Endothelial cell of umbilical vein (primary cell): ENCODE data around the gene CYP46A1. TPM values are rescaled to one million over a fixed set of nuclear protein-coding genes. Genes with fewer than 3 reads are reported as not detected.

Experiments used
- BruUV-seq: library from RNA; stranded (reverse); fragments of 400-500 nt; replicated peaks from 2 replicates; lab custom pipeline; 2021; lab: Mats Ljungman, UMichigan
- CTCF ChIA-PET: fragments of 300-600, 350-600 bp; sonication (Branson Sonifier 250); formaldehyde crosslinking; loops from one replicate; lab custom pipeline; 2021; ENCODE audit warnings: antibody characterized with exemption, inconsistent platforms; lab: Charles Lee
- POLR2A ChIA-PET: fragments of 300-600, 350-600 bp; sonication (Branson Sonifier 250); formaldehyde crosslinking; loops from one replicate; lab custom pipeline; 2021; ENCODE audit warnings: antibody characterized with exemption, inconsistent platforms; lab: Charles Lee
- DNase-seq: peaks from one replicate; pipeline ENCODE4 v3.0.0-alpha.2; 2011; ENCODE audit warnings: low read depth, low spot score
- FAIRE-seq: peaks from 2 replicates; lab custom pipeline; 2011; peaks lifted over from hg19 to GRCh38; lab: Jason Lieb, UNC
- H2AFZ ChIP-seq: 2 replicates; pipeline ENCODE4 v1.6.0; 2012; ENCODE audit warnings: low read depth, low read length, control low read depth, inconsistent platforms
- H3K27ac ChIP-seq: 2 replicates; pipeline ENCODE4 v1.5.1; 2011; ENCODE audit warnings: low read depth, mild to moderate bottlenecking, control low read depth, low read length, moderate library complexity; ENCODE audit not compliant: insufficient read depth
- H3K27me3 ChIP-seq, 2 experiments: 2 replicates each; pipeline versions ENCODE4 v1.6.0 to v1.6.1; 2011; ENCODE audit warnings: low read length in 2 of 2, mixed read lengths in 1 of 2; ENCODE audit not compliant: control insufficient read depth in 2 of 2, insufficient read depth in 2 of 2
- H3K36me3 ChIP-seq, 2 experiments: 2 replicates in 1 of 2; 3 replicates in 1 of 2; pipeline ENCODE4 v1.5.1; 2011; ENCODE audit warnings: low read length in 2 of 2, mild to moderate bottlenecking in 1 of 2, moderate library complexity in 1 of 2; ENCODE audit not compliant: control insufficient read depth in 2 of 2, insufficient read depth in 2 of 2; ENCODE audit errors: extremely low read depth in 1 of 2
- H3K4me1 ChIP-seq: 3 replicates; pipeline ENCODE4 v1.5.1; 2011; ENCODE audit warnings: mild to moderate bottlenecking, low read length; ENCODE audit not compliant: control insufficient read depth, insufficient read depth; ENCODE audit errors: extremely low read depth
- H3K4me2 ChIP-seq: 2 replicates; pipeline ENCODE4 v1.6.1; 2011; ENCODE audit warnings: low read length, control low read depth, mixed read lengths; ENCODE audit not compliant: insufficient read depth
- H3K4me3 ChIP-seq, 3 experiments: fragments of 200-600 bp in 1 of 3; sonication (generic), shearing (Covaris generic) in 1 of 3; replicated peaks in 1 of 3; 2 replicates each; pipeline ENCODE4 v1.5.1; 2011 to 2016; ENCODE audit warnings: control low read depth in 3 of 3, low read length in 3 of 3, mild to moderate bottlenecking in 2 of 3, inconsistent platforms in 1 of 3, low read depth in 1 of 3, moderate library complexity in 1 of 3; ENCODE audit not compliant: insufficient read depth in 1 of 3
- H3K79me2 ChIP-seq: 2 replicates; pipeline ENCODE4 v1.6.0; 2012; ENCODE audit warnings: low read length, inconsistent platforms; ENCODE audit not compliant: control insufficient read depth, insufficient read depth
- H3K9ac ChIP-seq: replicated peaks from 2 replicates; pipeline ENCODE3; 2011; ENCODE audit warnings: low read length, control low read depth; ENCODE audit not compliant: insufficient read depth; ENCODE audit errors: extremely low read depth
- H3K9me1 ChIP-seq: replicated peaks from 3 replicates; pipeline ENCODE4 v1.6.0; 2011; ENCODE audit warnings: mild to moderate bottlenecking, low read length; ENCODE audit not compliant: control insufficient read depth, insufficient read depth; ENCODE audit errors: extremely low read depth
- H3K9me3 ChIP-seq: replicated peaks from 2 replicates; pipeline ENCODE4 v1.5.1; 2012; ENCODE audit warnings: low read length, inconsistent platforms; ENCODE audit not compliant: control insufficient read depth, insufficient read depth
- H4K20me1 ChIP-seq: replicated peaks from 2 replicates; pipeline ENCODE3; 2011; ENCODE audit warnings: mild to moderate bottlenecking, low read length; ENCODE audit not compliant: control insufficient read depth, insufficient read depth; ENCODE audit errors: extremely low read depth
- EZH2 ChIP-seq: IDR thresholded peaks from 2 replicates; pipeline ENCODE4 v1.6.1; 2012; ENCODE audit warnings: borderline replicate concordance, low read depth, mild to moderate bottlenecking, moderate library complexity, low read length, inconsistent platforms; ENCODE audit not compliant: severe bottlenecking
- FOS ChIP-seq: IDR thresholded peaks from 2 replicates; pipeline ENCODE4 v1.6.1; 2011; ENCODE audit warnings: mild to moderate bottlenecking, low read length, moderate library complexity, borderline replicate concordance; ENCODE audit not compliant: insufficient read depth
- GATA2 ChIP-seq: IDR thresholded peaks from 2 replicates; pipeline ENCODE4 v1.7.0; 2011; ENCODE audit warnings: low read depth, mild to moderate bottlenecking, moderate library complexity, mixed read lengths, low read length; ENCODE audit not compliant: insufficient read length, insufficient read depth
- JUN ChIP-seq: IDR thresholded peaks from 2 replicates; pipeline ENCODE4 v1.6.1; 2011; ENCODE audit warnings: borderline replicate concordance, low read depth; ENCODE audit not compliant: insufficient read length, insufficient read depth
- MYC ChIP-seq: IDR thresholded peaks from one replicate; pipeline ENCODE4 v1.6.1; 2011; ENCODE audit warnings: mild to moderate bottlenecking, low read depth, low read length
- POLR2A ChIP-seq: IDR thresholded peaks from 2 replicates; pipeline ENCODE4 v1.6.1; 2012; ENCODE audit warnings: low read depth, mild to moderate bottlenecking, control low read depth, low read length
- POLR2AphosphoS5 ChIP-seq: IDR thresholded peaks from 2 replicates; pipeline ENCODE4 v1.6.1; 2012; ENCODE audit warnings: low read depth, mild to moderate bottlenecking, control low read depth, low read length, moderate library complexity; ENCODE audit not compliant: insufficient read depth
- dilution Hi-C: fragments of 300-500 bp; cut with MboI; formaldehyde crosslinking; loops from one replicate; pipeline ENCODE4 v1.15.0; 2019; ENCODE audit warnings: low sequenced_read_pairs; ENCODE audit not compliant: extremely low pct_ligation_motif_present
- intact Hi-C: fragments of 100-400 bp; cut with micrococcal nuclease; formaldehyde crosslinking; loops from one replicate; pipeline ENCODE4 v1.10.0; 2022
- polyA plus RNA-seq, 4 experiments: library from polyadenylated mRNA; depleted of rRNA in 3 of 4; stranded (reverse) in 3 of 4; unstranded in 1 of 4; fragments of >200 nt; gene quantifications; 2 replicates each; pipeline versions ENCODE4 v1.2.1 to v1.2.3, GENCODE V29; 2011 to 2012; ENCODE audit warnings: missing spikeins in 1 of 4
- total RNA-seq: library from RNA; stranded (reverse); gene quantifications from 2 replicates; pipeline ENCODE4 v1.2.3, GENCODE V29; 2021
- TF ChIP-seq, protein P1 (sequence below): IDR thresholded peaks from 2 replicates; pipeline ENCODE4 v1.6.1; 2011; ENCODE audit not compliant: insufficient read depth, insufficient read length
- TF ChIP-seq, protein P2 (sequence below), 2 donors: IDR thresholded peaks; 1 replicate in 1 of 2; 2 replicates in 1 of 2; pipeline ENCODE4 v1.5.1; 2011; ENCODE audit warnings: low read length in 2 of 2, mild to moderate bottlenecking in 2 of 2, moderate library complexity in 2 of 2, control low read depth in 1 of 2, inconsistent platforms in 1 of 2, low read depth in 1 of 2; ENCODE audit not compliant: insufficient read depth in 1 of 2; ENCODE audit errors: extremely low read depth in 1 of 2

The CYP46A1 gene
- total and polyA plus RNA-seq, 2 donors (not counting 3 experiments of a cell fraction or from before 2014, with no cell fraction given) = 0.03 to 0.24 TPM

DNA sequence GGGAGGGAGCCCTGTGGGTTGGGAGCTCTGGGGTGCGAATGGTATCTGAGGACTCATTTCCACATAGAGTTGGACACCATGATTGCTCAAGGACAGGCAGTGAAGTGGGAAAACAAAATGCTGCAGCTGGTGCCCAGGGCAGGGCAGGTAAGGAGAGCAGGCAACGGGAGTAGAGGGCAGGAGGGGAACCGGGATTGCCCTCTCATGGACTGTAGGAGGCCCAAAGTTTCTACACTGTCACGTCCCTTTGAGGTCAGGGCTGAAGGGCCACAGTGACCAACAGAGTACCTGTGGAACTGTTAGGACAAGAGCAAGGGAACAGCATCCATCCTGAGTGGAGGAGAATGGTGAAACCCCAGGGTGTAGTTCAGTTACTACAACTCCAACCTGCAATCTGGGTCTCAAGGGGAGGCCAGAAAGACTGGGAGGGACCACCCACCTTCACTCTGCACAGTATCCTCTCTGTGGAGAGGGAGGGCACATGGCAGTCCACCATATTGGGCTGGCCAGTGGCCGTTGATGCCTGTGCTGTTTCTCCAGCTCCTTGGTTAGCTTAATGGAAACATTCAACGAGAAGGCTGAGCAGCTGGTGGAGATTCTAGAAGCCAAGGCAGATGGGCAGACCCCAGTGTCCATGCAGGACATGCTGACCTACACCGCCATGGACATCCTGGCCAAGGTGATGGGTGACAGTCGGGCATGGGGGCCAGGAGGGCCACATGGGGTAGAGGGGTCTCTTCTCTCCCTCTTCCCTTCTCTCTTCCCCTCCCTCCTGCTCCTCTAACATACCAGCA, 22.2 kb downstream of the CYP46A1 start:
- intact Hi-C loops = no loop called here
- no peaks in the 10 kb centered on the region for H3K79me2 ChIP-seq

More for the DNA sequence above, 22.2 kb downstream of the CYP46A1 start:
- ChIA-PET CTCF (interaction anchor here (0.9 to 2.1 kb wide), 3 partner anchors 9 to 18 kb away, joined by 3 to 9 read pairs (median 4); no protein-coding TSS in a partner anchor), POLR2A (no interaction called here)
- TF ChIP-seq, protein P1, sequence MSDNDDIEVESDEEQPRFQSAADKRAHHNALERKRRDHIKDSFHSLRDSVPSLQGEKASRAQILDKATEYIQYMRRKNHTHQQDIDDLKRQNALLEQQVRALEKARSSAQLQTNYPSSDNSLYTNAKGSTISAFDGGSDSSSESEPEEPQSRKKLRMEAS = no peak
- TF ChIP-seq, protein P2, sequence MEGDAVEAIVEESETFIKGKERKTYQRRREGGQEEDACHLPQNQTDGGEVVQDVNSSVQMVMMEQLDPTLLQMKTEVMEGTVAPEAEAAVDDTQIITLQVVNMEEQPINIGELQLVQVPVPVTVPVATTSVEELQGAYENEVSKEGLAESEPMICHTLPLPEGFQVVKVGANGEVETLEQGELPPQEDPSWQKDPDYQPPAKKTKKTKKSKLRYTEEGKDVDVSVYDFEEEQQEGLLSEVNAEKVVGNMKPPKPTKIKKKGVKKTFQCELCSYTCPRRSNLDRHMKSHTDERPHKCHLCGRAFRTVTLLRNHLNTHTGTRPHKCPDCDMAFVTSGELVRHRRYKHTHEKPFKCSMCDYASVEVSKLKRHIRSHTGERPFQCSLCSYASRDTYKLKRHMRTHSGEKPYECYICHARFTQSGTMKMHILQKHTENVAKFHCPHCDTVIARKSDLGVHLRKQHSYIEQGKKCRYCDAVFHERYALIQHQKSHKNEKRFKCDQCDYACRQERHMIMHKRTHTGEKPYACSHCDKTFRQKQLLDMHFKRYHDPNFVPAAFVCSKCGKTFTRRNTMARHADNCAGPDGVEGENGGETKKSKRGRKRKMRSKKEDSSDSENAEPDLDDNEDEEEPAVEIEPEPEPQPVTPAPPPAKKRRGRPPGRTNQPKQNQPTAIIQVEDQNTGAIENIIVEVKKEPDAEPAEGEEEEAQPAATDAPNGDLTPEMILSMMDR (IDR thresholded peaks at IDR 0.05; ENCODE audit: extremely low read depth in 1 of 2, insufficient read depth in 1 of 2, low read depth in 1 of 2, low read length in 2 of 2) = no peak
- TF ChIP-seq JUN (no peak), POLR2AphosphoS5 (no peak), FOS (no peak), MYC (no peak), EZH2 (no peak), GATA2 (no peak), POLR2A (no peak)
- H2AFZ ChIP-seq = no peak overlapping the region
- dilution Hi-C loops = no loop called here
- no peak overlapping the region for H3K27ac ChIP-seq
- no TSS peak for BruUV-seq
- no peaks in the 10 kb centered on the region for H4K20me1 ChIP-seq
- no peaks in the 10 kb centered on the region for H3K9me3 ChIP-seq
- H3K9me1 ChIP-seq = no peaks in the 10 kb centered on the region
- H3K4me2 ChIP-seq = no peak overlapping the region
- DNase-seq = no peak
- H3K4me3 ChIP-seq = no peak overlapping the region
- no peak for FAIRE-seq
- H3K36me3 ChIP-seq = no peaks in the 10 kb centered on the region
- H3K9ac ChIP-seq = no peak overlapping the region
- H3K4me1 ChIP-seq = no peaks in the 10 kb centered on the region
- H3K27me3 ChIP-seq = peaks cover 3 to 19% of the 10 kb centered on the region in 2 experiments
